NCI-H446 treated with DMSO at 0.1 percent for 48 hours (cell line): Measurements from ENCODE around the gene HELZ.
"Not testable (repeated sequence)": the region's sequence is repeated elsewhere in the genome, so short reads cannot be mapped to it uniquely, and the experiment has no call there.

Source experiments
- DNase-seq: peaks from one replicate; lab custom pipeline; 2025; lab: John Stamatoyannopoulos, UW

The HELZ gene, protein sequence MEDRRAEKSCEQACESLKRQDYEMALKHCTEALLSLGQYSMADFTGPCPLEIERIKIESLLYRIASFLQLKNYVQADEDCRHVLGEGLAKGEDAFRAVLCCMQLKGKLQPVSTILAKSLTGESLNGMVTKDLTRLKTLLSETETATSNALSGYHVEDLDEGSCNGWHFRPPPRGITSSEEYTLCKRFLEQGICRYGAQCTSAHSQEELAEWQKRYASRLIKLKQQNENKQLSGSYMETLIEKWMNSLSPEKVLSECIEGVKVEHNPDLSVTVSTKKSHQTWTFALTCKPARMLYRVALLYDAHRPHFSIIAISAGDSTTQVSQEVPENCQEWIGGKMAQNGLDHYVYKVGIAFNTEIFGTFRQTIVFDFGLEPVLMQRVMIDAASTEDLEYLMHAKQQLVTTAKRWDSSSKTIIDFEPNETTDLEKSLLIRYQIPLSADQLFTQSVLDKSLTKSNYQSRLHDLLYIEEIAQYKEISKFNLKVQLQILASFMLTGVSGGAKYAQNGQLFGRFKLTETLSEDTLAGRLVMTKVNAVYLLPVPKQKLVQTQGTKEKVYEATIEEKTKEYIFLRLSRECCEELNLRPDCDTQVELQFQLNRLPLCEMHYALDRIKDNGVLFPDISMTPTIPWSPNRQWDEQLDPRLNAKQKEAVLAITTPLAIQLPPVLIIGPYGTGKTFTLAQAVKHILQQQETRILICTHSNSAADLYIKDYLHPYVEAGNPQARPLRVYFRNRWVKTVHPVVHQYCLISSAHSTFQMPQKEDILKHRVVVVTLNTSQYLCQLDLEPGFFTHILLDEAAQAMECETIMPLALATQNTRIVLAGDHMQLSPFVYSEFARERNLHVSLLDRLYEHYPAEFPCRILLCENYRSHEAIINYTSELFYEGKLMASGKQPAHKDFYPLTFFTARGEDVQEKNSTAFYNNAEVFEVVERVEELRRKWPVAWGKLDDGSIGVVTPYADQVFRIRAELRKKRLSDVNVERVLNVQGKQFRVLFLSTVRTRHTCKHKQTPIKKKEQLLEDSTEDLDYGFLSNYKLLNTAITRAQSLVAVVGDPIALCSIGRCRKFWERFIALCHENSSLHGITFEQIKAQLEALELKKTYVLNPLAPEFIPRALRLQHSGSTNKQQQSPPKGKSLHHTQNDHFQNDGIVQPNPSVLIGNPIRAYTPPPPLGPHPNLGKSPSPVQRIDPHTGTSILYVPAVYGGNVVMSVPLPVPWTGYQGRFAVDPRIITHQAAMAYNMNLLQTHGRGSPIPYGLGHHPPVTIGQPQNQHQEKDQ (N-terminal part only)

GRCh38 chr17:67245073-67245693, at the start of gene HELZ:
TSS of gene HELZ (minus strand) at chr17:67245196. CDS start at chr17:67218804, 26,392 bp downstream.
- peak; percentile 57 for DNase-seq

- DNase-seq = no peak
Observed at GRCh38 chr17:67293251-67294203, 48.5 kb upstream of the HELZ start.

DNA sequence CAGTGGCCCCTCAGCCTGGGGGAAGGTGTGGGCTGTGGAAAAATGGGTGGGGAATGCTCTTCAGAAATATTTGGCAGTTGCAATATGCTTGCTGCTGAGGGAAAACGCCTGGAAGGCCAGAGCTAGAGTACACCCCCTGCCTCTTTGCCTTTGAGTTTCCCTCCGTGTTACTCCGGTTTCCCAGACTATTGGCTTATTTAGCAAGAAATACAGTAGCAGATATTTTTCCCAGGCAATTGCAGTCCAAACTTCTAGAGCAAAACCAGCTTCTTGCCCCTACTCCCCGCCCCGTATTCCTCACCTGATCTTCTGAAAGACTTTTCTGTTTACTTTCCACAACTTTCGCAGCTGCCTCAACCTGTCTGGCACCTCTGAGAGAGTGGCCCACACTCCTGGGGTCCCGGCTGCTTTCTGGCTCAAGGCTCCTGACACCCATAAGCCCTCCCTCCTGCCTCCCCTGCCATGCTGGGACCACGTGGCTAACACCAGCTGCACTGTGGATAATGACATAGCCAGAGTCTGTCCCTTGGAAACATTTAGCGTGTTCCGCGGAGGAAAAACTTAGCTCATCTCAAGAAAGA, 45.8 kb upstream of the HELZ start:
- no peak for DNase-seq

DNA sequence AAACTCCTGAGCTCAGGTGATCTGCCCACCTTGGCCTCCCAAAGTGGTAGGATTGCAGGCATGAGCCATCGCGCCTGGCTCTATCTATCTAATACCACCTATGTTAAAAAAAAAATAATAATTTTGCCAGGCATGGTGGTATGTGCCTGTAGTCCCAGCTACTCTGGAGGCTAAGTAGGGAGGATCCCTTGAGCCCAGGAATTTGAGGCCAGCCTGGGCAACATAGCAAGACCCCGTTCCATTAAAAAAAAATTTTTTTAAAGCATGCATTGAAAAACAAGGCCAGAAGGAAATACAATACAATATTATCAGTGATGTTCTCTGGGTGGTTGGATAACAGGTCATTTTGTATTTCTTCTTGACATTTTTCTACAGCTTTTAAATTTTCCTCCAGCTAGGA, 45.2 kb upstream of the HELZ start:
- no peak for DNase-seq

DNA sequence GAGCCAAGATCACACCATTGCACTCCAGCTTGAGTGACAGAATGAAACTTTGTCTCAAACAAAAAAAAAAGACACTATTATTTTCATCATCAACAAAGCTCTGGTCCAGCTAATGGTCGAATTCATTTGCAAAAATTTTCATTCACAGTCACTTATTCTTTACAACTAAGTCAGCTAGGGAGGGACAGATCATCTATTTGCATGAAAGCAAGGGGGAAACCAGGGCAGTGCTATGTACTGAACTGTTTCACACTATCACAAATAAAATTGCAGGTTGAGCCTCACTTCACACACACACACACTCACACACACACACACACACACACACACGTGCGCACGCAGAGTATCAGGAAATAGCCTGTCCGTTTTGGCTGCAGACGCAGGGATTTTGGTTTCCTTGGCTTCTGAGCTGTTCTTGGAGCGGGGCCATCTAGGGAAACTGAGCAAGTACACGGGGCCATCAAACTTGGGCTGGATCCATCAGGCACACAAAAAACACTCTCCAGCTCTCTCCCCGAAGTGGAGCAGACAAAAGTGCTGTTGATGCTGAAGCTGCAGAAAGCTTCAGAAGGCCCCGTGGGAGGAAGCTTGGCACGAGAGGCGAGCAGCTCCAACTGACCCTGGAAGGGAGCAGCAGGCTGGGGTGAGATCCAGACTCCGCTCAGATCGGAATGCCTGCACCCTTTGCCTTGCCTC, 44.3 kb upstream of the HELZ start:
- DNase-seq = peak; percentile 80

GRCh38 chr17:67286826-67287225, 41.8 kb upstream of the HELZ start:
- DNase-seq = not testable (repeated sequence)

GRCh38 chr17:67285360-67285759, 40.4 kb upstream of the HELZ start:
- DNase-seq = no peak

GRCh38 chr17:67283731-67284516, 38.9 kb upstream of the HELZ start:
- DNase-seq = no peak

- DNase-seq = peak; percentile 16
Observed at GRCh38 chr17:67281743-67282142, 36.7 kb upstream of the HELZ start.

GRCh38 chr17:67281053-67281452, 36.1 kb upstream of the HELZ start:
- DNase-seq = no peak

DNA sequence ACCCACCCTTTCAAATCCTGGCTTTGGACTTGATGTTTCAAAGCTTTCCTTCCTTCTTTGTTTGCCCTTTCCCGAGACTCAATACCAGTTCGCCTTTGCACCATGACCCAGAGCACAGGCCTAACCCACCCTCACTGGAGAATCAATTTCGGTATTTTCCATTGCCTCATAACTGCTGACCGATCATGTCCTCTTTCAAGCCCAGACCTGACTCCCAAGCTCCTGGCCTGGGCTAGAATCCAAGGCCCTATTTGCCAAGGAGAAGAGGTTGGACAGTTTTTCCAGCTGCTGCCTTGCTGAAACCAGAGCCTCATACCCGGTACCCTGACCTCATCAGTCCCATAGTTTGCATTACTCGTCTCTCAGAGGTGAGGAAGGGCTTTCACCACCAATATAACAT, 35.3 kb upstream of the HELZ start:
- peak; percentile 79 for DNase-seq

DNA sequence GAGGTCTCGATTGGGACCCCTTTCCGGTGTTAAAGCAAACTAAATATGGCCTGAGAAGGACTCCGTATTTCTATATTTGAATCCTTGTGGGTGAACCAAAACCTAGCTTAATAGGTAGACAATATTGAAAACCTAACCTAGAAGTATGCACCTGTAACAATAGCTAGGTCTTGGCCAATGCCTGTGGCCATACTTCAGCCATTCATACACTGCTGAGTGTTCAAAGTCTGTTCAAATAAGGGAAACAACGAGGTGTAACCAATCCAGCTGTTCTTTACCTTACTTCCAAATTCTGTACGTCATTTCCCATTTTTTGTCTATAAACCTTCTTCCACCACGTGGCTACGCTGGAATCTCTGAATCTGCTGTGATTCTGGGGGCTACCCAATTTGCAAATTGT, 34.1 kb upstream of the HELZ start:
- DNase-seq = no peak

GRCh38 chr17:67278363-67278762, 33.4 kb upstream of the HELZ start:
- no peak for DNase-seq

DNA sequence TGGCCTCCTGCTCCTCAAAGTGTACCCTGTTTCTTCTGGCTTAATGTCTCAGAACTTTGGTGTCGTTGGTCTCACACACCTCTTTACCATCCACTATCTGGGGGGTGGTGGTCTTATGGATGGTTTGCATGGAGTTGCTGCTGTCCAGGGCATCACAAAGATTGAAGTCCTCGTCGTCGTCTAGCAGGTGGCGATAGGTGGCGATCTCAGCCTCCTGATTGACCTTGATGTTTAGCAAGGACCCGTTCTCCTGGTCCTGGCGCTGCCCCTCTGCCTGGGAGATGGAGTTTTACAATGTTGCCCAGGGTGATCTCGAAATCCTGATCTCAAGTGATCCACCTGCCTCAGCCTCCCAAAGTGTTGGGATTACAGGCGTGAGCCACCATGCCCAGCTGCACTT, 31.1 kb upstream of the HELZ start:
- DNase-seq = no peak

DNA sequence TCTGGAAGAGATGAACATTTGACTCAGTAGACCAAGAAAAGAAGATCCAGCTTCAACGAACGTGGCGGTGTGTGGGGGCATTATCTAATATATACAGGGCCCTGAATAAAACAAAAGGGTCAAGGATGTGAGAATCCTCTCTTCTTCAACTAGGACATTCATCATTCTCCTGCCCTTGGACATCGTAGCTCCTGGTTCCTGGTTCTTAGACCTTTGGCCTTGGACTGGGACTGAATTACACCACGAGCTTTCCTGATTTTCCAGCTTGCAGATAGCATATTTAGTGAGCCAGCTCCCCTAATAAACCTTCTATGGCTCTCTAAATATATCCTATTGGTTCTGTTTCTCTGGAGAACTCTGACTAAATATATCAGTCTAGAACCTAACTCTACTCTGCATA, 29.5 kb upstream of the HELZ start:
- DNase-seq = no peak

- no peak for DNase-seq
Observed at GRCh38 chr17:67273900-67274299, 28.9 kb upstream of the HELZ start.

DNA sequence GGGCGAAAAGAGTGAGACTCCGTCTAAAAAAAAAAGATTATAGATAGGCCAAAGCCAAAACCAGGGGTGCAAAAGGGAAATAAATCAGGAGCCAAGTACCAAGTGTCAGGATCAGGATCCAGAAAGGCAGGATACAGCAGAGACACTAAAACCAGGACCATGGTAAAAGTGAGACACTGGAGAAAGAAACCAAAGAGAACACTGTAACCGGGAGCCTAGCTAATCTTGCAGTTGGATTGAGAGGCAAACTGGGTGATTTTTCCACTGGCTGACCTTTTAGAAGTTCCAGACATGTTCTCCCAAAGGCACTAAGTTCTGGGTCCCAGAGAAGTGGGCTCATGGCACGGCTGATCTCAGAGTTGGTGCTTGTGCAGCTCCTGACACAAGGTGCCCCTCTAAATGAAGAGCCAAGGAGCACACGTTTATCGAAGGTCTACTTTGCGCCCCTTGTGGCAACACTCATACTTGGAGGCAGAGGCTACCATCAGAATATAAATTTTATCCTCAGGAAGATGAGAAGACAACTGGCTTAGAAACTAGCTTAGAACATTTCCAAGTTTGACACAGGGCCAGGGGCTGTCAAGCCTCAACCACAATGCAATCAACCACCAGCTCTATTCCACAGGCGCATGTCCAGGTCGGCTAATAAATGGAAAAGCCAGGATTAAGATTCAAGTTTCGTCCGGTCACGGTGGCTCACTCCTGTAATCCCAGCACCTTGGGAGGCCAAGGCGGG, 27.5 kb upstream of the HELZ start:
- DNase-seq = no peak

DNA sequence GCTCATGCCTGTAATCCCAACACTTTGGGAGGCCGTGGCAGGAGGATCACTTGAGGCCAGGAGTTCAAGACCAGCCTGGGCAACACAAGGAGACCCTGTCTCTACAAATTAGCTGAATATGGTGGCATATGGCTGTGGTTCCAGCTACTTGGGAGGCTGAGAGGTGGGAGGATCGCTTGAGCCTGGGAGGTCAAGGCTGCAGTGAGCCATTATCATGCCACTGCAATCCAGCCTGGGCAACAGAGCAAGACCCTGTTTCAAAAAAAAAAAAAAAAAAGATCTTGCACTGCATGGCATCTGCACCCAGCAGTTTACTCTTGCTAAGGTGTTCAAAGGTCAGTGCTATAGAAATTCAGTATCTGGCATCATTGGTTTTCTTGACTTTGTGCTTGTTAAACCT, 26.2 kb upstream of the HELZ start:
- not testable (repeated sequence) for DNase-seq
